ENCODE data around the gene ZNF791.

DNA sequence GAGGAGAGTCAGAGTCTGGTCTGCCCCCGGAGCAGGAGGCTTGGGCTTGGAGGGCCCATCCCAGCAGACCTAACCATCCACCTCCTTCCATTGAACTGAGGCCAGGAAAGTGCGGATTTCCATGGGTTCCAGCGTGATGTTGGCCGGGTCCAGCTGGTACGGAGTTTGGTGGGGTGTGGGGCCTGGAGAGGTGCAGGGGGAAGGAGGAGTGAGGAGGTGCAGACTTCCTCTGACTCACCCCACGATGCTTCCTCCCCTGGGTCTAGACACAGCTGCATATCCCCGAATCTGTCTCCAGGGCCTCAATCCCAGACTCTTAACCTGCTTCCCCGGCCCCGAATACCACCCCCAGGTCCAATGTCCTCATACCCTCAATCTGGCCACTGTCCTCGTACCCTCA, 35.8 kb downstream of the ZNF791 start:
- TF ChIP-seq EZH2 (IDR thresholded peaks at IDR 0.05; ENCODE audit: low read length, unreplicated experiment) = no peak
- TF ChIP-seq, protein P1, sequence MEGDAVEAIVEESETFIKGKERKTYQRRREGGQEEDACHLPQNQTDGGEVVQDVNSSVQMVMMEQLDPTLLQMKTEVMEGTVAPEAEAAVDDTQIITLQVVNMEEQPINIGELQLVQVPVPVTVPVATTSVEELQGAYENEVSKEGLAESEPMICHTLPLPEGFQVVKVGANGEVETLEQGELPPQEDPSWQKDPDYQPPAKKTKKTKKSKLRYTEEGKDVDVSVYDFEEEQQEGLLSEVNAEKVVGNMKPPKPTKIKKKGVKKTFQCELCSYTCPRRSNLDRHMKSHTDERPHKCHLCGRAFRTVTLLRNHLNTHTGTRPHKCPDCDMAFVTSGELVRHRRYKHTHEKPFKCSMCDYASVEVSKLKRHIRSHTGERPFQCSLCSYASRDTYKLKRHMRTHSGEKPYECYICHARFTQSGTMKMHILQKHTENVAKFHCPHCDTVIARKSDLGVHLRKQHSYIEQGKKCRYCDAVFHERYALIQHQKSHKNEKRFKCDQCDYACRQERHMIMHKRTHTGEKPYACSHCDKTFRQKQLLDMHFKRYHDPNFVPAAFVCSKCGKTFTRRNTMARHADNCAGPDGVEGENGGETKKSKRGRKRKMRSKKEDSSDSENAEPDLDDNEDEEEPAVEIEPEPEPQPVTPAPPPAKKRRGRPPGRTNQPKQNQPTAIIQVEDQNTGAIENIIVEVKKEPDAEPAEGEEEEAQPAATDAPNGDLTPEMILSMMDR (conservative IDR thresholded peaks at IDR 0.05; ENCODE audit: low read depth, low read length) = no peak

All from PC-3 (cell line).